Hepatocyte (in vitro differentiated cells): ENCODE data around the gene P2RY8. TPM values are rescaled to one million over a fixed set of nuclear protein-coding genes. Genes with fewer than 3 reads are reported as not detected.

ENCODE experiments used
- DNase-seq: peaks from one replicate; pipeline ENCODE4 v3.0.0-alpha.2; 2016; ENCODE audit warnings: low spot score
- H2AFZ ChIP-seq: fragments of 200-600 bp; sonication (generic); 2 replicates; pipeline ENCODE4 v1.6.0; 2016; ENCODE audit warnings: antibody characterized with exemption, mild to moderate bottlenecking
- H3K27ac ChIP-seq: fragments of 200-600 bp; sonication (generic); 2 replicates; pipeline ENCODE4 v1.5.1; 2016; ENCODE audit warnings: mild to moderate bottlenecking
- H3K27me3 ChIP-seq: fragments of 200-600 bp; sonication (generic); 2 replicates; pipeline ENCODE4 v1.6.1; 2016
- H3K36me3 ChIP-seq: fragments of 200-600 bp; sonication (generic); replicated peaks from 2 replicates; pipeline ENCODE4 v1.5.1; 2016; ENCODE audit warnings: low read depth; ENCODE audit not compliant: insufficient read depth
- H3K4me1 ChIP-seq: fragments of 200-600 bp; sonication (generic); 2 replicates; pipeline ENCODE4 v1.5.1; 2016; ENCODE audit warnings: mild to moderate bottlenecking, moderate library complexity; ENCODE audit not compliant: insufficient read depth
- H3K4me2 ChIP-seq: fragments of 200-600 bp; sonication (generic); 2 replicates; pipeline ENCODE4 v1.6.0; 2016
- H3K4me3 ChIP-seq: fragments of 200-600 bp; sonication (generic); 2 replicates; pipeline ENCODE4 v1.5.1; 2016; ENCODE audit warnings: mild to moderate bottlenecking
- H3K79me2 ChIP-seq: fragments of 200-600 bp; sonication (generic); 2 replicates; pipeline ENCODE4 v1.6.0; 2017; ENCODE audit warnings: mild to moderate bottlenecking
- H3K9me2 ChIP-seq: fragments of 200-600 bp; sonication (generic); replicated peaks from 2 replicates; pipeline ENCODE4 v1.6.0; 2017; ENCODE audit warnings: mild to moderate bottlenecking; ENCODE audit not compliant: insufficient read depth
- H3K9me3 ChIP-seq: fragments of 200-600 bp; sonication (generic); 2 replicates; pipeline ENCODE4 v1.5.1; 2016; ENCODE audit warnings: low read depth, mild to moderate bottlenecking
- H4K20me1 ChIP-seq: fragments of 200-600 bp; sonication (generic); 2 replicates; pipeline ENCODE4 v1.6.0; 2016; ENCODE audit warnings: mild to moderate bottlenecking; ENCODE audit not compliant: insufficient read depth, poor library complexity, severe bottlenecking
- CTCF ChIP-seq: fragments of 200-600 bp; sonication (generic); IDR thresholded peaks from 2 replicates; pipeline ENCODE4 v1.5.1; 2016; ENCODE audit warnings: antibody characterized with exemption, mild to moderate bottlenecking; ENCODE audit not compliant: poor library complexity
- EZH2 ChIP-seq: fragments of 200-600 bp; sonication (generic); IDR thresholded peaks from 2 replicates; pipeline ENCODE4 v1.6.1; 2016; ENCODE audit warnings: antibody characterized with exemption, mild to moderate bottlenecking, borderline replicate concordance
- EZH2phosphoT487 ChIP-seq: fragments of 200-600 bp; sonication (generic); IDR thresholded peaks from one replicate; pipeline ENCODE4 v1.6.1; 2018; ENCODE audit warnings: antibody characterized with exemption, mild to moderate bottlenecking, low read depth, moderate library complexity; ENCODE audit not compliant: unreplicated experiment, severe bottlenecking
- WGBS: methylation state at CpG from one replicate; pipeline ENCODE4 v1.1.6; 2016; ENCODE audit warnings: low lambda C conversion rate; ENCODE audit errors: missing lambda C conversion rate; 5-methylcytosine and 5-hydroxymethylcytosine counted together
- polyA plus RNA-seq: library from polyadenylated mRNA; unstranded; fragments of >200 nt; fragmentation: Nextera tagmentation; extraction: Ambion mirVana; gene quantifications from 2 replicates; pipeline ENCODE4 v1.2.1, GENCODE V29; 2016
- total RNA-seq: library from RNA; depleted of rRNA; stranded (reverse); fragments of >200 nt; gene quantifications from 2 replicates; pipeline ENCODE4 v1.2.3, GENCODE V29; 2014

Gene P2RY8
- total and polyA plus RNA-seq, 2 experiments from 2014 or later, result 0.07 to 0.54 TPM

- H2AFZ ChIP-seq, result no peak overlapping the region
- H3K79me2 ChIP-seq, result no peaks in the 10 kb centered on the region
- H3K9me3 ChIP-seq, result no peaks in the 10 kb centered on the region
- H3K27ac ChIP-seq, result no peak overlapping the region
- no peaks in the 10 kb centered on the region for H3K4me1 ChIP-seq
- no peaks in the 10 kb centered on the region for H3K27me3 ChIP-seq
- no peak overlapping the region for H3K4me3 ChIP-seq
- H3K36me3 ChIP-seq, result no peaks in the 10 kb centered on the region
- TF ChIP-seq EZH2phosphoT487 (no peak), CTCF (no peak), EZH2 (no peak)
- no peak overlapping the region for H3K4me2 ChIP-seq
- H3K9me2 ChIP-seq, result no peaks in the 10 kb centered on the region
- H4K20me1 ChIP-seq, result no peaks in the 10 kb centered on the region
- no peak for DNase-seq
- 83% methylated on average over 14 of the region's 15 CpGs for WGBS
These were observed 30.1 kb downstream of the P2RY8 start for GRCh38 chrX:1506916-1507315.

- no peaks in the 10 kb centered on the region for H4K20me1 ChIP-seq
- TF ChIP-seq EZH2 (no peak), EZH2phosphoT487 (no peak), CTCF (no peak)
- H3K27ac ChIP-seq, result no peak overlapping the region
These were observed 34.1 kb downstream of the P2RY8 start for GRCh38 chrX:1502853-1503252.

GRCh38 chrX:1502241-1502640, 34.7 kb downstream of the P2RY8 start:
- Histone ChIP-seq H3K4me1 (no peaks in the 10 kb centered on the region), H3K4me2 (no peak overlapping the region), H3K27ac (no peak overlapping the region), H4K20me1 (no peaks in the 10 kb centered on the region), H3K9me2 (no peaks in the 10 kb centered on the region), H3K4me3 (no peak overlapping the region), H3K9me3 (no peaks in the 10 kb centered on the region), H3K79me2 (no peaks in the 10 kb centered on the region), H2AFZ (no peak overlapping the region), H3K36me3 (no peaks in the 10 kb centered on the region), H3K27me3 (no peaks in the 10 kb centered on the region)
- DNase-seq, result no peak
- WGBS, result 76% methylated on average over 12 of the region's 12 CpGs
- TF ChIP-seq EZH2phosphoT487 (no peak), CTCF (no peak), EZH2 (no peak)

More at GRCh38 chrX:1502853-1503252, 34.1 kb downstream of the P2RY8 start:
- H2AFZ ChIP-seq, result no peak overlapping the region
- DNase-seq, result no peak
- no peaks in the 10 kb centered on the region for H3K4me1 ChIP-seq
- no peak overlapping the region for H3K4me3 ChIP-seq
- H3K27me3 ChIP-seq, result no peaks in the 10 kb centered on the region
- no peaks in the 10 kb centered on the region for H3K36me3 ChIP-seq
- H3K9me2 ChIP-seq, result no peaks in the 10 kb centered on the region
- no peak overlapping the region for H3K4me2 ChIP-seq
- WGBS, result 87% methylated on average over 8 of the region's 8 CpGs
- H3K9me3 ChIP-seq, result no peaks in the 10 kb centered on the region
- H3K79me2 ChIP-seq, result no peaks in the 10 kb centered on the region
